Inflammatory macrophage treated with lipopolysaccharide for 1 hour (primary cell): ENCODE measurements around the gene DYRK1A.
"Not testable (repeated sequence)": the region's sequence is repeated elsewhere in the genome, so short reads cannot be mapped to it uniquely, and the experiment has no call there.

Experiments
- DNase-seq, 2 donors: peaks; one replicate each; pipeline ENCODE4 v3.0.0-alpha.2; 2020 to 2022

DYRK1A gene

GRCh38 chr21:37366482-37367316 lies at the start of gene DYRK1A:
Gene DYRK1A (plus strand): TSS chr21:37366773. CDS start chr21:37420375, 53,602 bp downstream.
- DNase-seq, result peak; percentile 98 to 99

GRCh38 chr21:37319551-37319950 lies 47.0 kb upstream of the DYRK1A start:
- DNase-seq, result no peak

- DNase-seq, result no peak
Observed at GRCh38 chr21:37322084-37322483, 44.5 kb upstream of the DYRK1A start.

GRCh38 chr21:37324558-37324957 lies 42.0 kb upstream of the DYRK1A start:
- no peak for DNase-seq

- DNase-seq, result not testable (repeated sequence)
Observed at GRCh38 chr21:37328147-37328546, 38.4 kb upstream of the DYRK1A start.

- DNase-seq, result no peak
Observed at GRCh38 chr21:37331411-37331810, 35.2 kb upstream of the DYRK1A start.

GRCh38 chr21:37335053-37335452 lies 31.5 kb upstream of the DYRK1A start:
- DNase-seq, result no peak

- no peak for DNase-seq
Observed at GRCh38 chr21:37337179-37337578, 29.4 kb upstream of the DYRK1A start.

GRCh38 chr21:37337831-37338230 lies 28.7 kb upstream of the DYRK1A start:
- DNase-seq, result no peak

GRCh38 chr21:37338671-37339551 lies 27.7 kb upstream of the DYRK1A start:
- DNase-seq, result peak; percentile 15 to 70

- DNase-seq, result peak in 1 of 2 donors; percentile 19
Observed at GRCh38 chr21:37339552-37339939, 27.0 kb upstream of the DYRK1A start.

- no peak for DNase-seq
Observed at GRCh38 chr21:37341254-37341960, 25.2 kb upstream of the DYRK1A start.

- DNase-seq, result no peak
Observed at GRCh38 chr21:37342046-37342632, 24.4 kb upstream of the DYRK1A start.

GRCh38 chr21:37346841-37347430 lies 19.6 kb upstream of the DYRK1A start:
- no peak for DNase-seq

GRCh38 chr21:37348664-37349063 lies 17.9 kb upstream of the DYRK1A start:
- no peak for DNase-seq

GRCh38 chr21:37350472-37350871 lies 16.1 kb upstream of the DYRK1A start:
- DNase-seq, result no peak

- DNase-seq, result peak; percentile 38 to 83
Observed at GRCh38 chr21:37356706-37357105, 9.9 kb upstream of the DYRK1A start.

- no peak for DNase-seq
Observed at GRCh38 chr21:37357691-37358090, 8.9 kb upstream of the DYRK1A start.

- peak in 1 of 2 donors; percentile 60 for DNase-seq
Observed at GRCh38 chr21:37358397-37358796, 8.2 kb upstream of the DYRK1A start.

GRCh38 chr21:37363936-37364335 lies 2.6 kb upstream of the DYRK1A start:
- DNase-seq, result no peak

- DNase-seq, result no peak
Observed at GRCh38 chr21:37364722-37365121, 1.9 kb upstream of the DYRK1A start.
